SK-N-MC (cell line): Measurements from ENCODE around the gene ANKRD60.

Experiments
- EZH2 ChIP-seq: fragments of 200-600 bp; sonication (generic); IDR thresholded peaks from one replicate; pipeline ENCODE4 v1.6.1; 2017; ENCODE audit warnings: antibody characterized with exemption
- FOXP2 ChIP-seq: optimal IDR thresholded peaks from 2 replicates; pipeline ENCODE3; 2011; ENCODE audit warnings: mild to moderate bottlenecking, moderate library complexity; ENCODE audit not compliant: insufficient read depth; ENCODE audit errors: extremely low read length, control extremely low read depth
- POLR2AphosphoS5 ChIP-seq: IDR thresholded peaks from 2 replicates; pipeline ENCODE4 v1.6.1; 2012; ENCODE audit warnings: mild to moderate bottlenecking, low read depth, low read length, borderline replicate concordance

- TF ChIP-seq EZH2 (no peak), POLR2AphosphoS5 (no peak), FOXP2 (no peak)
Measured at GRCh38 chr20:58175425-58175824, 53.0 kb downstream of the ANKRD60 start.
